ENCODE data around the gene COL1A1.

Gene COL1A1

GRCh38 chr17:50191359-50192143, 9.9 kb downstream of the COL1A1 start:
- no peaks in the 10 kb centered on the region for H3K36me3 ChIP-seq (ENCODE audit: insufficient read depth, low read length)

GRCh38 chr17:50190603-50191358, 10.7 kb downstream of the COL1A1 start:
- no peak overlapping the region for H2AFZ ChIP-seq (ENCODE audit: low read depth, low read length)
- H3K4me1 ChIP-seq (ENCODE audit: insufficient read depth, low read length), result no peaks in the 10 kb centered on the region
- H3K9me3 ChIP-seq (ENCODE audit: low read length), result no peaks in the 10 kb centered on the region
- no peaks in the 10 kb centered on the region for H3K36me3 ChIP-seq (ENCODE audit: insufficient read depth, low read length)
- H3K27me3 ChIP-seq (ENCODE audit: insufficient read depth, low read length), result peaks cover 21% of the 10 kb centered on the region
- H3K4me3 ChIP-seq (ENCODE audit: low read length), result no peak overlapping the region

More at GRCh38 chr17:50191359-50192143, 9.9 kb downstream of the COL1A1 start:
- H3K9me3 ChIP-seq (ENCODE audit: low read length), result no peaks in the 10 kb centered on the region
- H2AFZ ChIP-seq (ENCODE audit: low read depth, low read length), result no peak overlapping the region
- H3K4me3 ChIP-seq (ENCODE audit: low read length), result no peak overlapping the region
- H3K27me3 ChIP-seq (ENCODE audit: insufficient read depth, low read length), result peaks cover 26% of the 10 kb centered on the region
- H3K4me1 ChIP-seq (ENCODE audit: insufficient read depth, low read length), result no peaks in the 10 kb centered on the region

- Histone ChIP-seq H2AFZ (ENCODE audit: low read depth, low read length) (no peak overlapping the region), H3K4me3 (ENCODE audit: low read length) (no peak overlapping the region), H3K36me3 (ENCODE audit: insufficient read depth, low read length) (no peaks in the 10 kb centered on the region), H3K9me3 (ENCODE audit: low read length) (no peaks in the 10 kb centered on the region), H3K4me1 (ENCODE audit: insufficient read depth, low read length) (no peaks in the 10 kb centered on the region), H3K27me3 (ENCODE audit: insufficient read depth, low read length) (peaks cover 17% of the 10 kb centered on the region)
Measured at GRCh38 chr17:50190293-50190602, 11.2 kb downstream of the COL1A1 start.

GRCh38 chr17:50189550-50190292, 11.7 kb downstream of the COL1A1 start:
- H3K4me3 ChIP-seq (ENCODE audit: low read length), result no peak overlapping the region
- H3K9me3 ChIP-seq (ENCODE audit: low read length), result no peaks in the 10 kb centered on the region
- peaks cover 14% of the 10 kb centered on the region for H3K27me3 ChIP-seq (ENCODE audit: insufficient read depth, low read length)
- peaks cover under 1% of the 10 kb centered on the region for H3K4me1 ChIP-seq (ENCODE audit: insufficient read depth, low read length)
- H2AFZ ChIP-seq (ENCODE audit: low read depth, low read length), result no peak overlapping the region
- H3K36me3 ChIP-seq (ENCODE audit: insufficient read depth, low read length), result no peaks in the 10 kb centered on the region

GRCh38 chr17:50188921-50189549, 12.4 kb downstream of the COL1A1 start:
- Histone ChIP-seq H3K27me3 (ENCODE audit: insufficient read depth, low read length) (peaks cover 12% of the 10 kb centered on the region), H3K36me3 (ENCODE audit: insufficient read depth, low read length) (no peaks in the 10 kb centered on the region), H2AFZ (ENCODE audit: low read depth, low read length) (no peak overlapping the region), H3K4me1 (ENCODE audit: insufficient read depth, low read length) (peaks cover 7% of the 10 kb centered on the region), H3K4me3 (ENCODE audit: low read length) (no peak overlapping the region), H3K9me3 (ENCODE audit: low read length) (no peaks in the 10 kb centered on the region)

- no peaks in the 10 kb centered on the region for H3K9me3 ChIP-seq (ENCODE audit: low read length)
- H2AFZ ChIP-seq (ENCODE audit: low read depth, low read length), result no peak overlapping the region
- H3K27me3 ChIP-seq (ENCODE audit: insufficient read depth, low read length), result peaks cover 7% of the 10 kb centered on the region
- no peak overlapping the region for H3K4me3 ChIP-seq (ENCODE audit: low read length)
- H3K4me1 ChIP-seq (ENCODE audit: insufficient read depth, low read length), result peaks cover 12% of the 10 kb centered on the region
- no peaks in the 10 kb centered on the region for H3K36me3 ChIP-seq (ENCODE audit: insufficient read depth, low read length)
Measured at GRCh38 chr17:50188531-50188920, 12.9 kb downstream of the COL1A1 start.

GRCh38 chr17:50187751-50188530, 13.5 kb downstream of the COL1A1 start:
- H3K9me3 ChIP-seq (ENCODE audit: low read length), result no peaks in the 10 kb centered on the region
- H2AFZ ChIP-seq (ENCODE audit: low read depth, low read length), result no peak overlapping the region
- peaks cover 7% of the 10 kb centered on the region for H3K27me3 ChIP-seq (ENCODE audit: insufficient read depth, low read length)
- H3K36me3 ChIP-seq (ENCODE audit: insufficient read depth, low read length), result no peaks in the 10 kb centered on the region
- H3K4me1 ChIP-seq (ENCODE audit: insufficient read depth, low read length), result peaks cover 12% of the 10 kb centered on the region
- H3K4me3 ChIP-seq (ENCODE audit: low read length), result no peak overlapping the region

- H3K36me3 ChIP-seq (ENCODE audit: insufficient read depth, low read length), result no peaks in the 10 kb centered on the region
- H2AFZ ChIP-seq (ENCODE audit: low read depth, low read length), result no peak overlapping the region
- peaks cover 12% of the 10 kb centered on the region for H3K4me1 ChIP-seq (ENCODE audit: insufficient read depth, low read length)
- no peak overlapping the region for H3K4me3 ChIP-seq (ENCODE audit: low read length)
- H3K27me3 ChIP-seq (ENCODE audit: insufficient read depth, low read length), result peaks cover 7% of the 10 kb centered on the region
- no peaks in the 10 kb centered on the region for H3K9me3 ChIP-seq (ENCODE audit: low read length)
Measured at GRCh38 chr17:50187394-50187725, 14.1 kb downstream of the COL1A1 start.

- H3K9me3 ChIP-seq (ENCODE audit: low read length), result no peaks in the 10 kb centered on the region
- H3K4me1 ChIP-seq (ENCODE audit: insufficient read depth, low read length), result peaks cover 12% of the 10 kb centered on the region
- no peaks in the 10 kb centered on the region for H3K36me3 ChIP-seq (ENCODE audit: insufficient read depth, low read length)
- no peak overlapping the region for H2AFZ ChIP-seq (ENCODE audit: low read depth, low read length)
- peaks cover 7% of the 10 kb centered on the region for H3K27me3 ChIP-seq (ENCODE audit: insufficient read depth, low read length)
- H3K4me3 ChIP-seq (ENCODE audit: low read length), result no peak overlapping the region
Measured at GRCh38 chr17:50186661-50187393, 14.6 kb downstream of the COL1A1 start.

- Histone ChIP-seq H3K9me3 (ENCODE audit: low read length) (no peaks in the 10 kb centered on the region), H3K36me3 (ENCODE audit: insufficient read depth, low read length) (no peaks in the 10 kb centered on the region), H3K27me3 (ENCODE audit: insufficient read depth, low read length) (peaks cover 10% of the 10 kb centered on the region), H3K4me3 (ENCODE audit: low read length) (no peak overlapping the region), H2AFZ (ENCODE audit: low read depth, low read length) (no peak overlapping the region), H3K4me1 (ENCODE audit: insufficient read depth, low read length) (peaks cover 12% of the 10 kb centered on the region)
Measured at GRCh38 chr17:50185631-50186471, 15.6 kb downstream of the COL1A1 start.

- H3K27me3 ChIP-seq (ENCODE audit: insufficient read depth, low read length), result peaks cover 12% of the 10 kb centered on the region
- no peaks in the 10 kb centered on the region for H3K9me3 ChIP-seq (ENCODE audit: low read length)
- peaks cover 12% of the 10 kb centered on the region for H3K4me1 ChIP-seq (ENCODE audit: insufficient read depth, low read length)
- no peak overlapping the region for H2AFZ ChIP-seq (ENCODE audit: low read depth, low read length)
- no peak overlapping the region for H3K4me3 ChIP-seq (ENCODE audit: low read length)
- no peaks in the 10 kb centered on the region for H3K36me3 ChIP-seq (ENCODE audit: insufficient read depth, low read length)
Measured at GRCh38 chr17:50184611-50185398, 16.6 kb downstream of the COL1A1 start.

Data from neuron (in vitro differentiated cells).